Activated CD4-positive, alpha-beta T cell treated with anti-CD3 and anti-CD28 coated beads, Interleukin-2, amount 50 U/mL, for 48 hours (primary cell): ENCODE data around the gene CLEC7A.

Source experiments
- DNase-seq, 2 experiments: peaks; one replicate each; pipeline ENCODE4 v3.0.0-alpha.2; 2020

Gene CLEC7A

DNA sequence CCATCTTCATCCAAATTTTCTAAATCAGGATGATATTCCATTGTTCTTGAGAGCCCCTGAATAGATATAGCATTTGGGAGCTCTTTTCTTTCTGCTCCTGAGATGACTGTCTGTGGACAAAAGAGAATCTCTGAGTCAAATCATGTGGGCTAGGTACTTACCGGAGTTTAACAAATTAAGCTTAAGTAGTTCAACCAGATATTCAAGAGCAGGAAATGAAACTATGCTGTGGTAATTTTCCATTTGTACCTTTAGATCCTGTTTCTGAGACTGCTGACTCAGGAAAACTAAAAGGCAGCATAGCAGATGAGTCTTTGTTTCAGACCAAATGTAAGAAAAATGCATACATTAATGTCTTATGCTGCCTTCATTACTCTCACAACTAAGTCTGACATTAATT lies at the start of gene CLEC7A:
CLEC7A (minus strand) TSS at position 158 of the 400 bp plus-strand sequence; CDS start at position 41, 117 bp downstream.
- no peak for DNase-seq

DNA sequence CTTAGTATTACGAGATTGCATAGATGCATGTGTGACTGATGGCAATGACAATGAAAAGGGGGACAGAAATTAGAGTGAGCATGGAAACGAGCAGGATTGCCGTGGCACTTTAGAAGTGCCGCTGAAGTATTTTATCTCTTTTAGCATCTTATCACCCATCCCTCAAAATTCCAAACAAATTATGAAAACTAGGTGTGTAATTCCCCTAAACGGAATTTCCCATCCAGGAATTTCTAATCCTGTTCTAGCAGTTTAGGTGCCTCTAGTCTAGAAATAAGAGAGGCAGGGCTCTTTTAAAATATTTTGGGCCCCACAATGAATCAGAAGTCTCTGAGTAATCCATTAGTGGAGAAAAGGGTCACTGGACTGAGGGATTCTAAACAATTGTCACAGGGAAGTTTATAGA lies 49.8 kb upstream of the CLEC7A start:
- DNase-seq = no peak

DNA sequence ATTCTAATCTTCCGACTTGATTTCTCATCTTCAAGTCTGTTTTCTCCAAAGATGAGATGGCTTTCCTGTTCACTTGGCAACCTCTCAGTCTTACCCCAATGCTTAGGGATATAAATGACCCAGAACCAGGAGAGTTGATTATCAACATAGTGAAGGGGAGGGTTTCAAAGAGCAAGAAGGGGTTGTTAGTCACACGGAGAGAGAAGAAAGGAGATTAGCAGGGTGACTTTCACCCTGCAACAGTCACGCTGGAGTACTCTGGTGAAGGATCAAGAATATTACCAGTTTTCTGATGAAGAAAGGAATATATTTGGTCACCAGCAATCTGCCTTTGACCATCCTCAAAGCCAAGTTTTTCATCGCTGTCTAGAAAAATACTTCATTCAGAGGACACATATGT lies 48.8 kb upstream of the CLEC7A start, which contains the start of gene TMEM52B:
TMEM52B (plus strand) TSS at position 212 of the 400 bp plus-strand sequence. CDS start 543 bp downstream, outside the sequence.
- DNase-seq = no peak

DNA sequence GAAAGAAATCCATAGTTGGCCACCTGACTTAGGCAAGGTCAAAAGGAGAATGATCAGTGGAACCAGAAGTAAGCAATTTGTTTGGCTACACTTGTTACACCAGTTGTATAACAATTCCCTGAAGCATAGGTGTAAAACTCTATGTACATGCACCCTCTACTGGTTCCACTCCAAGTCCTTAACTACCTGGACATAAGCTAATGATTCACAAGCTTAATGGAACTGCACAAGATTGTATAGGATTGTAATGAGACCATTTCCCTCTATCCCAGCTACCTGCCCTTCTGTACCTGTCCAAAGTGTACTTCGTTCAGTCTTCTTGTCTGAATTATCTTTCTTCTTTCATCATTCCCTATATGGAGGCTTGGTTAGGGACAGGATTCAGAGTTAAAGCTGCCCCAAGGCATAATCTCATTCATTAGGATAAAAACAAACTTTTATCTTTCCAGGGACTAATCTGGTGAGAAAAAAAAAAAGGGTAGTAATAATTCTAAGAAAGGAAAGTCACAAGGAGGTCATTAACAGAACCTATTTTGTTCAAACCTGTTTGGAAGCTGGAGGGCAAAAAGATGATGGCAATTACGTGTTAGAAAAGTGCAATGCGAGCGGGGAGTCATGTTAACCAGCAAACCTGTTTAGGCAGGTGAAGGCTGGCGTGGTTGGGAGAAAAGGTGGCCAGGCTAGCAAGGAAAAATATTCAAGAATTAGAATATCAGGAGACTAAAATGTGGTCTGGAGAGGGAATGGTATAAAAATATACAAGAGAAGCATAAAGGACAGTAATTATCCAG lies 46.0 kb upstream of the CLEC7A start:
- no peak for DNase-seq

DNA sequence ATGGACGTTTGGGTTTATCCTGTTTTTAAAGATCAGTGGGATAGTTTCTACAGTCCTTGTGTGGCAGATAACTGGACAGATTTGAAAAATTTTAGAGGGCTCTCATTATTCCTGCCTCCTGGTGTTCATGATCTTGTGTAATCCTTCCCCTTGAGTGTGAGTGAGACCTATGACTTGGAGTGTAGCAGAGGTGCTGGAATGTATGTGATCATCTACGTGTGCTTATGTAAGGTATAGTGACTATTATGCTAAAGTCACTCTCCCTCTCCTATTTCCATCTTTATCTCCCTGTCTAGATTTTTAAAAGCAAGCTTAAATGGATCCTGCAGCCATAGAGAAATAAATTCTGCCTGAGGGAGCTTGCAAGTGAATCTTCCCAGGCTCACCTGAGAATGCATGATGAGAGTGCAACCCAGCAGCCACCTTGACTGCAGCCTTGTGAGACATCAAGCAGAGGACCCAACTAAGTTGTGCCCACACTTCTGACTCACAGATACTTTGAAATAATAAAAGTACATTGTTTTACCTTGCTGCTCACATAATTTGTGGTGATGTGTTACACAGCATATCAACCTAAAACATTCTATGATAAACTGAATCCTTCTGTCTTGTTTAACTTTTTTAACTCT lies 45.1 kb upstream of the CLEC7A start:
- DNase-seq = no peak

DNA sequence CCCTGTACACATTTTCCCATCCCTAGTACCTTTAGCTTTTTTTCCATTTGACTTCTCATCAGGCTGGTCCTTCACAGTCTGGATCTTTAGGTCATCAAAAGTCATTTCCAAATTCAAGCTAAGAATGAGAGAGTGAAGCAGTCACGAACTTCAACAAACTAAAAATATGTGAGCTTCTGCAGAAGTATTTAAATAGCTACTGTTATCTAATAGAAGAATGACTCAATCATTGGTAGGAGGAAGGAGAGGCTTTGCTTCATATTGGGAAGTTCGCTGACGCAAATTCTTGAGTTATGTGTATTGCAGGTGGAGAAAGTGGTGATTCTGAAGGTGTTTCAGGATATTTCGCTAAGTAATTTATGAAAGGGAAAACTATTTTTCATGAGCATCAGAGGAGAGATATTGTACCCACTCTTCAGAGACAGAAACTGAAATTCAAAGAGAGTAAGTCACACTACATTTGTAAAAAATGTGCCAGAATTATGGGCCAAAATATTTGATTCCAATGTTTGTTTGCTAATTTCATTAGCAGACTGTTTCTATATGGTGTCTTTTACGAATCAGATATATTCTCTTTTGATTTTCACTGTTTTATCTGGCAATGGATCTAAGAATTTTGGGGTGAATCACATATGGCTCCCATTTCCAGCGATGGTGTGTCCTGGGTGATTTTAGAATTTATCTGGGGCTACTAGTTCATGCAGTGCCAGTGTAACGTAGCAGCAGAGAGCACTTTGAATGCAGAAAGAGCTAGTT lies 42.2 kb upstream of the CLEC7A start, which contains the start of gene OLR1:
OLR1 (minus strand) TSS at position 160 of the 756 bp plus-strand sequence; CDS start at position 105, 55 bp downstream.
- DNase-seq = no peak

DNA sequence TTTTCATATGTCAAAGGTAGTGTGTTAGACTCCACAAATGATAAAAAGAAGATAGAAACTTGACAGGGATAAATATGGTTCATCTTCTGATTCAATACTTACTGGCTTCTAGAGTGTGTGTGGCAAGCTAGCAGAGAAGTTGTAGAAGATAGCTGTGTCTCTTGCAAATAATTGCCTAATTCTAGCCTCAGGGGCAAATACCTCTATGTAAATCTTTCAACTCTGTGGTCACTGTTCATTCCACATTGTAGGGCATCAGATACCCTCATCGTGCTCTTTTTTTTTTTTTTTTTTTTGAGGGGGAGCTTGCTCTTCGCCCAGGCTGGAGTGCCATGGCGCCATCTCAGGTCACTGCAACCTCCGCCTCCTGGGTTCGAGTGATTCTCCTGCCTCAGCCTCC lies 40.2 kb upstream of the CLEC7A start:
- no peak for DNase-seq

DNA sequence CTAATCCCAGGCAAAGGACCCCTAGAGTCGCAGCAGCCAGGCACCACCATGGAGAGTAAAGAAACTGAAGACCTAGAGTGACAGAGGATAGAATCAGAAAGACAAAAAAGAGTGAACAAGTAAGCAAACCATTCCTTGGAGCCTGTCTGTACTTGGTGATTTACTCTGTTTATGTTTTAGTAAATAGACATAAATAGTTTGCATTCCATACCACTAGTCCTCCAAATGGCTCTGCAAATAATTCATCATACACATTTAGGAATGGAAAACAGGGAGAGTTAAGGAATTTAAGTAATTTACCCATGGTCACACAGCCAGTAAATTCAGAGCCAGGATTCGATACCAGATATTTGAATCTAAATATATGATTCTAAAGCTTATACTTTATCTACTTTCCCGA lies 39.1 kb upstream of the CLEC7A start:
- DNase-seq = no peak

DNA sequence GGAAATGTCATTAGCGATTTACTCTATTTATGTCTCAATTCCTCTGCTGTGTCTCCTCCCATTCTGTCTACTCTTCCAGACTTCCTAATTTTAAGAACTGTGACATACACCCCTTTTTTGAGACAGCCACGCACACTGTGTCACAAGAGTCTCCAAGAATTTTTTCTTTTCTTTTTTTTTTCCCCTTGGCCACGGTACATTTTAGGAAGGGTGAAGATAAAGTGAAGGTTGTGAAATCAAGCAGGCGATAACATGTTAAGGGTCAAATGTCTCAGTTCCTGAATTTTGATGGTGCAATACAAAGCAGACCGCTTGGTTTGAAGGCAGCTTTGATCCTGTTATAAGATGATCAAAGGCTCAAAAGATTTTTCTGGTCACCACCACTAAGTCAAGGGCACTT lies 37.6 kb upstream of the CLEC7A start:
- no peak for DNase-seq

DNA sequence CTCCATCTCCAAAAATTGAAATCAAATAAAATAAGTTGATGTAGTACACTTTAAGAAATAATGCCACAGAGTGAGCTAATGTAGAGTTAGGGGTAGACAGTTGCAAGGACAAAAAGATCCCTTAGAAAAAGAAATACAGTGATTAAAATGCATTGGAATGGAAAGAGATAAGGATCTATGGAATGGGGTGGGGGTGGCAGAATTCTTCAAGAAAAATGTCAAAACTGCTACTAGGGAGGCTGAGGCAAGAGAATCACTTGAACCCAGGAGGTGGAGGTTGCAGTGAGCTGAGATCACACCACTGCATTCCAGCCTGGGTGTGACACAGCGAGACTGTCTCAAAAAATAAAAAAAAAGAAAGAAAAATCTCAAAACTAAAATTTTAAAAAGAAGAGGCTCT lies 35.4 kb upstream of the CLEC7A start:
- DNase-seq = no peak

DNA sequence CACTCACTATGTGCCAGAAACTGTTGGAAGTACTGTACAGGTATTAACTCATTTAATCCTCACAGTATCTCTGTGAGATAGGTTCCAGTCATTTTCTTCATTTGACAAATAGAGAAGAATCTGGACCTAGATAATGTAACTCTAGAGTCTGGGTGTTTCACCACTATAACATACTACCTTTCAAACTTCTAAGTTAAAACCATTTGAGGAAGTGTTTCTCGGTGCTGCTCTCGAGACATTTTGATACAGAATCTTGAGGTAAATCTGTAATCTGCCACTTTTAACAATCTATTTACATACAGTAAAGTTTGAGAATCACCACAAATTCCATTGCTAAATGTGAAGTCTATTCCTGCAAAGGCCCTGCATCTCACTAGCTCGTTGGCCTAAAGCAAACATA lies 33.1 kb upstream of the CLEC7A start:
- no peak for DNase-seq

DNA sequence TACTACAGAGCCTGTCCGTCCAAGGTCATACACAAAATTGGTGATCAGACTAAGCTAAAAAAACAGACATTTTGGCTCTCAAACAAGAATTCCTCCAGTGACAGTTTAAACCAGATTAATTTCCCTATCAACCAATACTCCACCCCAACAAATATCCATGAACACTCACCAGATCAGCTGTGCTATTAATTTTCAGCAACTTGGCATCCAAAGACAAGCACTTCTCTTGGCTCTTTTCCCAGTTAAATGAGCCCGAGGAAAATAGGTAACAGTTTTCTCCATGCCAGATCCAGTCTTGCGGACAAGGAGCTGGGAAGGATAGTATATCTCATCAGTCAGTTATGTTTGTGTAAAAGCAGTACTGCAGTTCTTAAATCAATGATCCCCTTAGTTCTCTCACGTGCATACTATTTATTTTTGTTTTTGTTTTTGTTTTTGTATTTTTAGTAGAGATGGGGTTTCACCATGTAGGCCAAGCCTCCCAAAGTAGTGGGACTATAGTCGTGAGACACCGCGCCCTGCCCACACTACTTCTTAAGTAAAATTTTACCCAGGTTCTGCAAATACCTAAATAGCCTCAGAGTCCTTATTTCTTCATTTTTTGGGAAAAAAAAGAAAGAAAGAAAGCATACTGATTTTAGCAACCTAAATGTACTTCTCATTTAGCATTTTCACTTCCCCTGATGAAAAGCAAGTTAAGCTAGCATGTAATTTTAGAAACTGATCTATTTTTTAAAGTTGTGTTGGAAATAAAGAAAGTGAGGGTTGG lies 30.8 kb upstream of the CLEC7A start:
- DNase-seq = no peak

DNA sequence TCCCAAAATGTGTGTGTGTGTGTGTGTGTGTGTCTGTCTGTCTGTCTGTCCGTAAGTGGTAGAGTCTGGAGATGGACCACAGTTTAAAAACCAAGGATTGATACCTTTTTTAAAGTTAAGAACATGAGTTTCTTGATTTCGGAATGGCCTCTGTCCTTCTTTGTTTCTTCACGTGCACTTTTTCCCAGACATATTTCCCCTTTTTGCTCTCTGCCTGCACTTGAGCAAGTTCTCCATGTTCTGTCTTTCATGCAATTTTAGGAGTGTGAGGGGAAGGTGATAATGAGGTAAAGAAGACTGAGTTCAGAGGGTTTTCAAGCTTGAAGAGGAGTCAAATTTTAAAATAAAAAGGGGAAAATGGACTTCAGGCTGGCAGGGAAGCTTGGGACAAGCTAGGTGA lies 29.3 kb upstream of the CLEC7A start:
- no peak for DNase-seq

DNA sequence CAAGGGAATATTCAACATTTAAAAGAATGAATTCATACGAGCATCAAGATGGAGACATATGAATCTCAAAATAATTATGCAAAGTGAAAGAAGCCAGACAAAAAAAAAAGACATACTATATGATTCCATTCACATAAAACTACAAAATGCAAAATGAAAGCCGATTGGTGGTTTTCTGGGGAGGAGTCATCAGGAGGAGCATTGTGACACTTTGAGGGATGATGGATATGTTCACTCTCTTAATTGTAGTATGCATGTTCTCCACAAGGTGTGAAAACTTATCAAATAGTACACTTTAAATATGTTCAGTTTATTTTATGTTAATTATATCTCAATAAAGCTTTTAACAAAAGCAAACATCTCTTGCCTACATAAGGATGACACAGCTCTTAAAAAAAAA lies 28.4 kb upstream of the CLEC7A start:
- DNase-seq = no peak

DNA sequence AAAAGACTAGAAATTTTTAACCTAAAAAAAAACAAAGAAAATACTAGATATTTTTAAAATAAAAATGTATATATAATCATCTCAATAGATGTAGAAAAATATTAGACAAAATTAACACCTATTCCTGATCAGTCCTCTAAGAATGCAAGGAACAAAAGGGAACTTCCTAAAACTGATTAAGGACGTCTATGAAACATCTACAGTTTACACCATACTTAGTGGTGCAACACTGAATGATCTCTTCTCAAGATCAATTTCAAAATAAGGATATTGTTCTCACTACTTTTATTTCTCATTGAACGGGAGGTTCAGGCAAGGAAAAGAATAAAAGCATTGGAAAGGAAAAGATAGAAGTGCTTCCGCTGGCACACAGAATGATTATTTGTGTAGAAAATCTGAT lies 26.0 kb upstream of the CLEC7A start:
- DNase-seq = no peak

DNA sequence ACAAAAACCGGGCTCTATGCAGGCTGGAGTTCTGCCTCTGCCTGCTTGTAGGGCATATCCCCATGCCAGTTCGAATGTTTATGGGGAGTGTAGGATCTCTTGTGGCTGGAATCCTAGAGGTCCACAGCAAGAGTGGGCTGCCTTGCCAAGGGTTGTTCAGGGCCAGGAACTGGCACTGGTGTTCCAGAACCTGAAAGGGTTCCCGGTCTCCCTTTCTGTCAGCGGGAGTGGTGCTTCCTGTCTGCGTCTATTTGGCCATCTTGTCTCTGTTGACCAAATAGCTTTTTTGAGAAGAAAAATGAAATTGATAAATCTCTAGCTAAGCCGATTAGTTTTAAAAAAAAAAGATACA lies 24.1 kb upstream of the CLEC7A start:
- DNase-seq = no peak

DNA sequence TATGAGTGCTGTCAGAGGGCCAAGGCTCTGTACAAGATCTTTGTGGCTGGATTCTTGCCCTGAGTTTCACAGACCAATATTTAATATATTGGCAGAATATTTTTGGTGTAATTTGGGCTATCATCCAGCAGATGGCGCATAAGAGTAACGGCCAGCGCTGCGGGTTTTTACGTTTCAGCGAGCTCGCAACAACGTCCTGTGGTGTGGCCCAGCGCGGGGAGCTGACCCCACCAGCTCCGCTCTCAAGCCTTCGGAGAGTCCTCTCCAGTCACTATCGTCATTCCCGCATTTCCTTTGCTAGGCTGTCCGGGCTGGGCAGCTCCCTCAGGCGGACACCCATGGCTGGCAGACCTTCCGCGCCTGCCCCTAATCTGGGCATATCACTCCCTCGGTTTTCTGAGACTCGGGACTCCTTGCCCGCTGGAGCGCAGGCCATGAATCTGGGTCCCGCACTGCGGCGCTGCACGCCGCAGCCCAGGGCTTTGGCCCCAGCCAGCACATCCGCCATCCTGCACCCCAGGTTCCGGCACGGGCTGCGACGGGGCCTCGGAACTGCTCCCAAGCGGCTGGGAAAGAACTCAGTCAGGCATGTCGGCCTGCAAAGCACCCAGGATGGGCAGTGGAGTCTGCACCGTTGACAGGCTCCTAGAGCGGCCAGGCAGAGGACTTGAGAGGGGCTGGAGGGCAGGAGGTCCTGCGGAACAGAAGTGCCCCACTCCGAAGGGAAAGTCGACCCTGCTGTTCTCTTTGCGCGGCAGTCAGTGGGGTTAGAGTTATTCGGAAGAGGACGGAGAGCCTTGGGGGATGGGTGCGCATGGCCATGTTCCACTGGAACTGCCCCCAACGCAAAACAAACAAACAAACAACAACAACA lies 23.5 kb upstream of the CLEC7A start:
- DNase-seq = peak; percentile 46 to 56

DNA sequence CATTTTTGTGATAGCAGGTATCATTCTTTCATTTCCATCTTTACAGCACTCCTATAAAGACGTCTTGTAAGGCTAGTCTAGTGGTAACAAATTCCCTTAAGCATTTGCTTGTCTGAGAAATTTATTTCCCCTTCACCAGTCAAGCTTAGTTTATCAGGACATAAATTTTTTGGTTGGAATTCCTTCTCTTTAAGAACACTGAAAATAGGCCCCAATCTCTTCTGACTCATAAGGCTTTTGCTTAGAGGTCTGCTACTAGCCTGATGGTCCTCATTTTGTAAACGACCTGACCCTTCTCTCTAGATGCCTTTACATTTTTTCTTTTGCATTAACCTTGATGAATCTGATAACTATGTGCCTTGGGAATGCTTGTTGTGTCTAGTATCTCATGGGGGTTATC lies 21.6 kb upstream of the CLEC7A start:
- DNase-seq = no peak

DNA sequence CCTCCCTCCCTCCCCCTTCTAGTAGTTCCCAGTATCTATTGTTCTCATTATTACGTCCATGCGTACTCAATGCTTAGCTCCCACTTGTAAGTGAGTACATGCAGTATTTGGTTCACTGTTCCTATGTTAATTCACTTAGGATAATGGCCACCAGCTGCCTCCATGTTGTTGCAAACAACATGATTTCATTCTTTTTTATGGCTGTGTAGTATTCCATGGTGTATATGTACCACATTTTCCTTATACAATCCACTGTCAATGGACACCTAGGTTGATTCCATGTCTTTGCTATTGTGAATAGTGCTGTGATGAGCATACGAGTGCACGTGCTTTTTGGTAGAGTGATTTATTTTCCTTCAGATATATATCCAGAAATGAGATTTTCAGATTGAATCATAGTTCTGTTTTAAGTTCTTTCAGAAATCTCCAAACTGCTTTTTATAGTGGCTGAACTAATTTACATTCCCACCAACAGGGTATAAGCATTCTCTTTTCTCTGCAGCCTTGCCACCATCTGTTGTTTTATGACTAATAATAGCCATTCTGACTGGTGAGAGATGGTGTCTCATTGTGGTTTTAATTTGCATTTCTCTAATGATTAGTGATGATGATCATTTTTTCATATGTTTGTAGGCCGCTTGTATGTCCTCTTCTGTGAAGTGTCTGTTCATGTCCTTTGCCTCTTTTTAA lies 17.9 kb upstream of the CLEC7A start:
- DNase-seq = no peak

DNA sequence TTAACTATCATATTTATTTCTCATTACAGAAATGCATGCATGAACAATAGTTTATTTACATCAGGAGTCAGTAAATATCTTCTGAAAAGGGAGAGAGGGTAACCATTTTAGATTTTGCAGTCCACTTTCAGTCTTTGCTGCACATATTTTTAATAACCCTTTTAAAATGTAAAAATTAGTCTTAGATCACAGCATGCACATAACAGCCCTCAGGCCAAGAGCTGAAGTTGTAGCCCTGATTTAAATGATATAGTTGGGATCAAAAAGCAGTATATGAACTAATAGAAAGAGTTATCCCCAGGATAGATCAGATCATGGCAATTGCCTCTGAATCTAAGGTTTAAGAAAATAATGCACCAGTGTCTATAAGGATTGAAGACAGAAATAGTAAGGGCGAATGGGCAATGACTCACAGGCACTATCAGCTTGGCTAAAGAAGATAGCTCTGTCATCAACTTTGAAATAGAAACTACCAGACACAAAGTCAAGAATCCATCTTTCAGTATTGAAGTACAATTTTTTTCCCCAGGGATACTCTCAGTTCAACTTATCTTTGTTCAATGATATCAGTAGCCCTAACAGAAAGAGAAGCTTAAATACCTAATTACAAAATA lies 13.1 kb upstream of the CLEC7A start:
- DNase-seq = no peak

DNA sequence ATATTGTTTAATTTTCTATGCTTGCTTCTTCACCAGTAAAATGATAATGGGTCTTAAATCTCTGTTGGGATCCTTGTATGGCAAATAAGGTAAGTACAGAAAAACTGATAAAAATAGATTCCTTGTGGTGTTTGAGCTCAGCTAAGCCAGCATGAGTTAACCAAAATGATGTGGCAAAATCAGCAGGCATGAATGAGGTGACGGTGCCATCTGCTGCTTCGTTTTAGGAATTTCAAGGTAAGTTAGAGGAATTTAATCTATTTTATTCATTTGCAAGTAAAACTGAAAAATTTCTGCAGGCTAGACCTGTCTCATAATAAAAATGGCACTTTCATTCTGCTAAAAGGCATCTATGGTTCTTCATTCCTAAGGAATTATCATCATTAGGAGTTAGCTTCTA lies 10.0 kb upstream of the CLEC7A start:
- peak; percentile 36 to 52 for DNase-seq
